Measurements from ENCODE around the gene RNU6-9. TPM values are rescaled to one million over a fixed set of nuclear protein-coding genes. Genes with fewer than 3 reads are reported as not detected.
A peak's percentile ranks its signal among the peaks of the same experiment; 100 is the strongest.
"Not testable (repeated sequence)": the region's sequence is repeated elsewhere in the genome, so short reads cannot be mapped to it uniquely, and the experiment has no call there.

Gene RNU6-9
- not detected in 2 replicates for total RNA-seq (2014; rRNA removed; shearing (Covaris generic))

GRCh38 chr19:892894-893689 lies at the start of gene RNU6-9, which contains the start of gene MED16:
Gene RNU6-9, plus strand, starts transcription at chr19:893484.
Gene MED16, minus strand, starts transcription at chr19:893187. Its CDS starts 2,056 bp downstream, at chr19:891131.
- Histone ChIP-seq H3K4me1 (no peaks in the 10 kb centered on the region), H3K27me3 (no peaks in the 10 kb centered on the region), H3K4me3 (peak within 1 kb of the TSS; percentile 99), H3K27ac (peak within 1 kb of the TSS; percentile 94), H3K36me3 (peaks cover 4% of the 10 kb centered on the region; the same call in 1 of the 2 replicates), H3K9me3 (replicated peaks) (no peaks in the 10 kb centered on the region)
- peak; percentile 93 to 96 for DNase-seq

GRCh38 chr19:843836-844545 lies 49.3 kb upstream of the RNU6-9 start:
- H3K27me3 ChIP-seq: peaks cover 38% of the 10 kb centered on the region
- H3K4me1 ChIP-seq: 0 out of 2 replicates have a peak, but pooled peaks cover 3% of the 10 kb centered on the region
- H3K4me3 ChIP-seq: no peak overlapping the region
- no peak for DNase-seq
- H3K9me3 ChIP-seq (replicated peaks): no peaks in the 10 kb centered on the region
- H3K27ac ChIP-seq: no peak overlapping the region
- no peaks in the 10 kb centered on the region for H3K36me3 ChIP-seq

GRCh38 chr19:844546-844971 lies 48.7 kb upstream of the RNU6-9 start:
- no peak overlapping the region for H3K27ac ChIP-seq

GRCh38 chr19:845707-846521 lies 47.4 kb upstream of the RNU6-9 start:
- peaks cover 33% of the 10 kb centered on the region for H3K27me3 ChIP-seq

More at GRCh38 chr19:844546-844971, 48.7 kb upstream of the RNU6-9 start:
- 0 out of 2 replicates have a peak, but pooled peaks cover under 1% of the 10 kb centered on the region for H3K4me1 ChIP-seq
- no peak for DNase-seq
- H3K36me3 ChIP-seq: no peaks in the 10 kb centered on the region
- H3K4me3 ChIP-seq: no peak overlapping the region
- H3K27me3 ChIP-seq: peaks cover 35% of the 10 kb centered on the region
- no peaks in the 10 kb centered on the region for H3K9me3 ChIP-seq (replicated peaks)

GRCh38 chr19:848386-848921 lies 44.8 kb upstream of the RNU6-9 start:
- Histone ChIP-seq H3K9me3 (replicated peaks) (no peaks in the 10 kb centered on the region), H3K4me1 (no peaks in the 10 kb centered on the region; the same call in 1 of the 2 replicates), H3K27me3 (peaks cover 25% of the 10 kb centered on the region)

More at GRCh38 chr19:845707-846521, 47.4 kb upstream of the RNU6-9 start:
- no peak overlapping the region for H3K4me3 ChIP-seq
- H3K36me3 ChIP-seq: no peaks in the 10 kb centered on the region
- no peaks in the 10 kb centered on the region; the same call in 1 of the 2 replicates for H3K4me1 ChIP-seq
- H3K27ac ChIP-seq: no peak overlapping the region
- H3K9me3 ChIP-seq (replicated peaks): no peaks in the 10 kb centered on the region
- no peak for DNase-seq

GRCh38 chr19:849195-849594 lies 44.1 kb upstream of the RNU6-9 start:
- H3K4me1 ChIP-seq; H3K36me3 ChIP-seq; DNase-seq; H3K9me3 ChIP-seq (replicated peaks); H3K27ac ChIP-seq; H3K4me3 ChIP-seq: not testable (repeated sequence)
- peaks cover 25% of the 10 kb centered on the region for H3K27me3 ChIP-seq

More at GRCh38 chr19:848386-848921, 44.8 kb upstream of the RNU6-9 start:
- H3K4me3 ChIP-seq: no peak overlapping the region
- H3K27ac ChIP-seq: no peak overlapping the region
- H3K36me3 ChIP-seq: no peaks in the 10 kb centered on the region
- no peak for DNase-seq

GRCh38 chr19:850221-850978 lies 42.9 kb upstream of the RNU6-9 start:
- H3K27ac ChIP-seq: no peak overlapping the region
- peak; percentile 82 to 83 for DNase-seq
- H3K27me3 ChIP-seq: peaks cover 20% of the 10 kb centered on the region

GRCh38 chr19:850979-851335 lies 42.3 kb upstream of the RNU6-9 start:
- Histone ChIP-seq H3K27me3 (peaks cover 16% of the 10 kb centered on the region), H3K36me3 (no peaks in the 10 kb centered on the region), H3K9me3 (replicated peaks) (no peaks in the 10 kb centered on the region), H3K4me3 (no peak overlapping the region), H3K27ac (no peak overlapping the region), H3K4me1 (no peaks in the 10 kb centered on the region; the same call in 1 of the 2 replicates)
- no peak for DNase-seq

More at GRCh38 chr19:850221-850978, 42.9 kb upstream of the RNU6-9 start:
- H3K36me3 ChIP-seq: no peaks in the 10 kb centered on the region
- no peak overlapping the region for H3K4me3 ChIP-seq
- H3K9me3 ChIP-seq (replicated peaks): no peaks in the 10 kb centered on the region
- H3K4me1 ChIP-seq: no peaks in the 10 kb centered on the region; the same call in 1 of the 2 replicates

GRCh38 chr19:852136-853013 lies 40.9 kb upstream of the RNU6-9 start, which contains the start of gene ELANE:
Gene ELANE, plus strand, starts transcription at chr19:852303. Its CDS starts 26 bp downstream, at chr19:852329.
- no peak for DNase-seq
- H3K27ac ChIP-seq: no peak within 1 kb of the TSS
- H3K36me3 ChIP-seq: no peaks in the 10 kb centered on the region
- no peaks in the 10 kb centered on the region; the same call in 1 of the 2 replicates for H3K4me1 ChIP-seq
- no peak within 1 kb of the TSS for H3K4me3 ChIP-seq
- peaks cover 8% of the 10 kb centered on the region; the same call in 1 of the 2 replicates for H3K27me3 ChIP-seq
- no peaks in the 10 kb centered on the region for H3K9me3 ChIP-seq (replicated peaks)

- DNase-seq: no peak
- no peaks in the 10 kb centered on the region for H3K9me3 ChIP-seq (replicated peaks)
- no peak overlapping the region for H3K4me3 ChIP-seq
- no peaks in the 10 kb centered on the region for H3K36me3 ChIP-seq
- H3K4me1 ChIP-seq: no peaks in the 10 kb centered on the region; the same call in 1 of the 2 replicates
- peaks cover 2% of the 10 kb centered on the region; the same call in 1 of the 2 replicates for H3K27me3 ChIP-seq
- no peak overlapping the region for H3K27ac ChIP-seq
These were observed 40.2 kb upstream of the RNU6-9 start for GRCh38 chr19:853014-853585.

GRCh38 chr19:853614-854220 lies 39.6 kb upstream of the RNU6-9 start:
- DNase-seq; H3K4me1 ChIP-seq; H3K9me3 ChIP-seq (replicated peaks); H3K4me3 ChIP-seq; H3K27ac ChIP-seq; H3K27me3 ChIP-seq; H3K36me3 ChIP-seq: not testable (repeated sequence)

- H3K9me3 ChIP-seq (replicated peaks): no peaks in the 10 kb centered on the region
- H3K4me3 ChIP-seq: no peak overlapping the region
- H3K36me3 ChIP-seq: no peaks in the 10 kb centered on the region
- no peak overlapping the region for H3K27ac ChIP-seq
- DNase-seq: no peak
- no peaks in the 10 kb centered on the region for H3K27me3 ChIP-seq
- peaks cover 4% of the 10 kb centered on the region for H3K4me1 ChIP-seq
These were observed 38.7 kb upstream of the RNU6-9 start for GRCh38 chr19:854549-854948.

Data from SJCRH30 (cell line).